NOMO-1 treated with DMSO at 0.1 percent for 48 hours (cell line): Measurements from ENCODE around the gene TGFBR2.
"Not testable (repeated sequence)": the region's sequence is repeated elsewhere in the genome, so short reads cannot be mapped to it uniquely, and the experiment has no call there.

Experiments
- DNase-seq: peaks from one replicate; lab custom pipeline; 2025; ENCODE audit not compliant: unreplicated experiment; lab: John Stamatoyannopoulos, UW

The TGFBR2 gene

DNA sequence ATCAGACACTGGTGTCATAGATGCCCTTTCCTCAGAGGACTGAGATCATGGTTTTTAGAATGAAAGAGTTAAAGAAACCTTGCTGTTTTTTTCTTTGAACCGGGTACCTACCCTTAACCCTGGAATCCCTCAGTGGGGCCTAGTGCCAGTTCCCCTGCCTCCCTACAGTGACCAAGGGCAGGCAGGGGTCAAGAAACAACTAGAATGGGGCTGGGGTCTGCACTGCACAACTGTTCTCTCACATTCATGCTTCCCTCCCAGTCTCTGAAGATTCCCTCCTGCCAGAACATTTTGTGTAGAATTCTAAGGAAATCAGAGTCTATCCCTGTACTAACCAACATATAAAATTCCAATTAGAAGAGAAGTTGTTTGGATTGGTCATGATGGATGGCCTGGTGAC, 47.9 kb downstream of the TGFBR2 start:
- DNase-seq: no peak

DNA sequence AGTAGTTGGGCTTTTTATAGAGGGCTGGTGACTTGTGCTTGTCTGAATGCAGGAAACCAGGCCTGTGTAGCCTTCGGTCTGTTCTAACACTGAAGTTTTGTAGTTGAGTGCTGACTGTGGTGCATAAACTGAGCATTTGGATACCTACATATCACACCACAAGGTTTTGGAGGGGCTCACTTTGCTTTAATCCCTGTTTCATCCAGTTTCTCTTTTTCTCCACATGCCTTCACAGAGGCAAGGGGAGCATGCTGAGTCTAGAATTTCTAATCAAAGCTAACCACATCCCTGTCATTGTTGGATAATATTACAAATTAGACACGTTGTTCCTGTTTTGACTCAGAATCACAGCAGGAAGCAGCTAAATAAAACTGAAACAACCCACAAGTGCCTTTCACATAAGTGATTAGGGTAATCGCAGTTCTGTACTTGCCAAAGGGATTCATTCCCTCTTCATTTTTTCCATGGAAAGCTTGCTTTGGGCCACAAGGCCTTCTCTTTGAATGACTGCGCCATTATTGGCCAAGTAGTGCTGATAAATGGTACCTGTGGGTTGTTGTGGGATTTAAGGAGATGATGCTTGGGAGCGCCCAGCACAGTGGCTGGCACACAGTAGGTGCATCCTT, 48.9 kb downstream of the TGFBR2 start:
- DNase-seq: peak; percentile 84

DNA sequence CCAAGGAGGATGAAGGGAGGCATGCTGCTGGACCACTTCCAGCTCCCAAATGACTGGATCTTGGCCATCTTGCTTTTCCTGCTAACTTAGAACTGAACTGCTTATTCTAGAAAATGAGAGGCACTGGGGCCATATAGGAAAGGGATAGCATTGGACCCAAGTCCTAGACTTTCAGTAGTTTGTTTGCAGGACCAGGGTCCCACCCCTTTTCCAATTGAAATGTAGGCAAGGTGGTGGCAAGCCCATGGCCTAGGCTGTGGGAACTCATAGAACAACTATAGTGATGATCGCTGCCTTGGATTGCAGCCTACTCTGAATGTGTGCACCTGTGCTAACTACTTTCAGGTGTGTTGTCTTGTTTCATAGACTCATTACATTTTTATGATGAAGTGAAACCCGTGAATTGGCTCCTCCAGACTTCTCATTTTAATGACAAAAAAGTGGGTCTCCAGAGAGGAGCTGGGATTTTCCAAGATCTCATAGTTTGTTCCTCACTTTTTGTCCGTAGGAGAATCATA, 50.3 kb downstream of the TGFBR2 start:
- DNase-seq: no peak

DNA sequence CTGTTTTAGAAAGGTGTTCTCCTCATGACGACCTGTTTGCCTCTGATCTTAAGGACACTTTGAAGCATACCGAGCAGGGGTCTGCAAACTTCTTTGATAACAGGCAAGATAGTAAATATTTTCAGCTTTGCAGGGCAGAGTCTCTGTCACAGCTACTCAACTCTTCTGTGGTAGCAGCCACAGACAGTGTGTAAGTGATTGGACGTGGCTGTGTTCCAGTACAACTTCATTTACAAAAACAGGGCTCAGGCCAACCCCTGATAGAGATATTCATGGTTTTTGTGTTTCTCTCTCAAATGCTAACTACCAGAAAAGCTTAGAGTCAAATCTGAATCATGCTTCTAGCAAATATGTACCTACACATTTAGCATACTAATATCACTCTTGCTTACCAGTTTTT, 51.5 kb downstream of the TGFBR2 start:
- no peak for DNase-seq

DNA sequence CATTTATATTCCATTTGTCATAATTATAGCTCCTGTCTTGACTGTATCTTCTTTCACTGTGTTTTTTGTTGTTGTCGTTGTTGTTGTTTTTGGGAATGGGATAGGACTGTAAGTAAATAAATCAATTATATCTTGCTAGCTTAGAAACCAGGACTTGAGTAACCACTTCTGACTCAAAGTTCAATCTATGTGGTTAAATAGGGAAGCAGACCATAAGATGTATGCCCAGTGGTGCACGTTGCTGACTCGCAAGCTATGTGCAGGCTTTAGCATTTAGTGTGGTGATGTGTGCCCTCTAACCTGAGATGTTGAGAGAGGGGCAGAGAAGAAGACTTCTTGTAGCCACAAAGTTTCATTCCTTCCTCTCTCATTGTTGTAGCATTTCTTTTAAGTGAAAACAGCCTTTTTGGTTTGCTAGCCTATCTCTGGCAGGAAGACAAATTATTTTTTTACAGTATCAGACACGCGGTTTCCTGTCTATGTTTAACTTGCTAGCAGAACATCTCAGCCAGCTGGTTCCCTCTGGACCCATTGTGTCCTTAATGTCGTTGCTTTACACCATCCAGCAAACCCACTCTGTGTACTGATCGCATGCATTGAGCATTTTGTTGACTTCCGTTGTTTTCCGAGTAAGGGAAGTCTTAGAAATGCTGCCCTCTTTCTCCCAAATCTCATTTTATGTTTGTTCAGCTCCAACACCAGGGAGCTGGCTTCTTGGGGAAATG, 52.1 kb downstream of the TGFBR2 start:
- DNase-seq: peak; percentile 84

GRCh38 chr3:30659270-30660130, 53.1 kb downstream of the TGFBR2 start:
- DNase-seq: no peak

- no peak for DNase-seq
These were observed 53.7 kb downstream of the TGFBR2 start for GRCh38 chr3:30660136-30660535.

- no peak for DNase-seq
These were observed 54.3 kb downstream of the TGFBR2 start for GRCh38 chr3:30660656-30661055.

- DNase-seq: no peak
These were observed 54.9 kb downstream of the TGFBR2 start for GRCh38 chr3:30661098-30661873.

DNA sequence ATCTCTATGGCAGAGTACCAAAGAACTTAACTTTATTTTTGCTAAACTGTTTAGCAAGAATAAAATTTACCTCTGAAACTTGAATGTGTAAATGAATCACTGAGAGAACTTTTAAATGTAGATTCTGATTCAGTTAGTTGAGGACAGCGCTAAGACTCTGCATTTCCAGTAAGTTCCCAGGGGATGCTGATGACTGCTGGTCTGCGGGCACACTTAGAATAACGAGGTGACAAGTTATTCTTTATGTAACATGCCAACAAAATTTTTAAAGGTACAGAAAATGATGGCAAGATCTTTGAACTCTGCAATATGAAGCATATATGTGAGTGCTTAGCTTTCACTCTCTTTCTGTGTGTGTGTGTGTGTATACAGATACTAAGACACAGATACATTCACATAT, 56.4 kb downstream of the TGFBR2 start:
- DNase-seq: no peak

DNA sequence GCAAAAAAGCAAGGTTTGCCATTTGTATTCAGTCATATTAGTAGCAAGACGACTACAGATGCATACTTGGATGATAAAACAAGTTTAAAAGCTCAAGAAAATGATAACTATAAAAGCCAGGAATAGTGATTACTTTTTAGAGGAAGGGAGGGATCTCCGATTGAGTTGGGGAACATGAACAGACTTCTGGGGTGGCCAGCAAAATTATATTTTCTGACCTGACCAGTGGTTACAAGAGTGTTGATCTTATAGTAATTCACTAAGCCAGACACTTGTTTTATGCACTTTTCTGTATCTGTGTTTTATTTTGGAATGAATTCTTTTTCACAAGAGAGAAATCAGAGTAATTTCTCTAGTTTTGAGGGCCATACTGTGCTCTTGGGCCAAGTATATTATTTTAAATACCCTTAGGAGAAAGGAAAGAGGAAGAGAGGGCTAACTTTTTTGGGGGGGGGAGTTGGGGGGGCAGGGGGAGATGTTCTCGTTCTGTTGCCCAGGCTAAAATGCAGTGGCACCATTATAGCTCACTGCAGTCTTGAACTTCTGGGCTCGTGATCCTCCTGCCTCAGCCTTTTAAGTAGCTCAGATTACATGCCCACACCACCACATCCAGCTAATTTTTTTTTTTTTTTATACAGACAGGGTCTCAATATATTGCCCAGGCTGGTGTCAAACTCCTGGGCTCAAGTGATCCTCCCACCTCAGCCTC, 57.3 kb downstream of the TGFBR2 start:
- DNase-seq: no peak

- DNase-seq: no peak
These were observed 58.1 kb downstream of the TGFBR2 start for GRCh38 chr3:30664459-30664858.

DNA sequence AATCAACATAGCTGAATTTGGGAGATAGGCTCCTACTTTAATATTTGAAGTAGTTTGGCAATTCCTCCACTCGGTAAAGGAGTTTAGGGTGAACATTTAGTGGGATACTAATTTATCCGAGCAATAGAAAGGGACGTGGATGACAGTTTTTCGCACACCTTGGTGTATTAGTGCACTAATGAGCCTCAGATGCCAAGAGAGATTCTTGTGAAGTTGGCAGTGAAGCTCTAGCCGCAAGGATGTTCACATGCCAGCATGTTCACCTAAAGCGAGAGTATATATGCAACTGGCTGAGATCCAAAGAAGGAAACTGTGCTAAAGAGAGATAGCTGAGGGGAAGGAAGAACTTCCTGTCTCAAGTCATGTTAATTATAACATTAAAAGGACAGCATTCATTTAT, 58.5 kb downstream of the TGFBR2 start:
- DNase-seq: peak; percentile 39

- no peak for DNase-seq
These were observed 59.1 kb downstream of the TGFBR2 start for GRCh38 chr3:30665539-30665938.

DNA sequence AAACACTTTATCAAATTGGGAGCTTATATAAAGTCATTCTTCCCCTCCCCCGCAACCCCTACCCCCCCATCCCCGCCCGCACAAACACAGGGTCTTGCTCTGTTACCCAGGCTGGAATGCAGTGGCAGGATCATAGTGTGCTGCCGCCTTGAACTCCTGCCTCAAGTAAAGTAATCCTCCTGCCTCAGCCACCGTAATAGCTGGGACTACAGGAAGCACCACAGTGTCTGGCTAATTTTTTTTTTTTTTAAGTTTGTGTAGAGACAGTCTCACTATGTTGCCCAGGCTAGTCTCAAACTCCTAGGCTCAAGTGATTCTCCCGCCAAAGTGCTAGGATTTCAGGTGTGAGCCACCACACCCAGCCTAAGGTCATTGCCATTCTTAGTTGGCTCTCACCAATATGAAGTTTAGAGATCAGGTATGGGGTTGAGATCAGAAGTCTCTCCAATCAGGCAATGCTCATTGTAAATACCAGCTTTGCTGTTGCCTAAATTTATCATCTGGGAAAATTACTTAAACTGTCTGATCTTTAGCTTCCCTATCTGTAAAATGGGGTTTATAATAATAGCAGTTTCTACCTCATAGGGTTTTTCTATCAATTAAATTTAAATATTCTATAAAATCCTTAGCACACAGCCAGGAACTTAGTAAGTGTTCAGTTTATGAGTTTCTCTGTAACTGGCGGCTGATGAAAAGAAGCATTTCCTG, 60.3 kb downstream of the TGFBR2 start:
- DNase-seq: no peak

GRCh38 chr3:30667280-30667651, 60.9 kb downstream of the TGFBR2 start:
- DNase-seq: no peak

DNA sequence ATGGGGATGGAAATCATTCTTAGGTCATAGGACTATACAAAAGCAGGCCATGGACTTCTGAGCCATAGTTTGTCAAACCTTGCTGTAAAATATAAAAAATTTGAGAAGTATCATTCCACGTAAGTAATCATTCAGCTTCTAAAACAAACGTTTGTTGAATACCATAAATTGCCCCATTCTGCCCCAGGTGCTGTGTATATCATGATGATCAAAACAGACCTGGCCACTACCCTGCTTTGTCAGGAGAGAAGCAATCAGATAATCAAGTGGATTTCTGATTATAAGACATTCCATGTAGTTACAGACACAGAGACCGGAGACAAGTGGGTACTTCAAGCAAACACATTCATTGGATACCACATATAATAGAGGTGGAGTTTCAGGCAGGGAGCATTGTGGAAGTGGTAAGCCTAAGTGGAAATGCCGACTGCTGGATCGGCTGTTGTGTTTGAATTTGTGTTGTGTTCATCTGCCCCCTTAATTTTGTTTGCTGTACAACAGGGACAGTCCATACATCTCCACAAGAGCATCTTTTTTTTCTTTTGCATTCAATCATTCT, 61.7 kb downstream of the TGFBR2 start:
- no peak for DNase-seq

- DNase-seq: not testable (repeated sequence)
These were observed 63.0 kb downstream of the TGFBR2 start for GRCh38 chr3:30669360-30669934.

- DNase-seq: no peak
These were observed 63.9 kb downstream of the TGFBR2 start for GRCh38 chr3:30670292-30670691.
